Liver (tissue), 10 donors: ENCODE data around the gene JADE3. TPM values are rescaled to one million over a fixed set of nuclear protein-coding genes. Genes with fewer than 3 reads are reported as not detected.

ENCODE experiments used
- DNase-seq: peaks from one replicate; pipeline ENCODE4 v3.0.0-alpha.2; 2017; ENCODE audit warnings: low spot score
- H3K27ac ChIP-seq, 2 donors: one replicate each; pipeline ENCODE4 v1.7.0; 2013; ENCODE audit warnings: inconsistent platforms in 2 of 2, low read length in 2 of 2, control low read depth in 1 of 2, low read depth in 1 of 2, mild to moderate bottlenecking in 1 of 2
- H3K27me3 ChIP-seq, 4 donors: one replicate each; pipeline versions ENCODE4 v1.6.1 to v1.7.0; 2013; ENCODE audit warnings: low read length in 3 of 4, inconsistent platforms in 1 of 4, mild to moderate bottlenecking in 1 of 4, moderate library complexity in 1 of 4; ENCODE audit not compliant: control insufficient read depth in 4 of 4, insufficient read depth in 4 of 4
- H3K36me3 ChIP-seq, 4 donors: one replicate each; pipeline versions ENCODE4 v1.6.1 to v1.7.0; 2013; ENCODE audit warnings: low read length in 3 of 4, mild to moderate bottlenecking in 3 of 4, low read depth in 1 of 4, moderate library complexity in 1 of 4; ENCODE audit not compliant: control insufficient read depth in 4 of 4, insufficient read depth in 3 of 4
- H3K4me1 ChIP-seq, 4 donors: one replicate each; pipeline versions ENCODE4 v1.6.1 to v1.7.0; 2013; ENCODE audit warnings: low read length in 3 of 4, mild to moderate bottlenecking in 3 of 4, moderate library complexity in 1 of 4; ENCODE audit not compliant: control insufficient read depth in 4 of 4, insufficient read depth in 4 of 4
- H3K4me3 ChIP-seq, 3 donors: one replicate each; pipeline versions ENCODE4 v1.6.1 to v1.7.0; 2013; ENCODE audit warnings: low read length in 3 of 3, control low read depth in 1 of 3, low read depth in 1 of 3, mild to moderate bottlenecking in 1 of 3
- H3K9ac ChIP-seq, 2 donors: one replicate each; pipeline ENCODE4 v1.7.0; 2013; ENCODE audit warnings: low read length in 2 of 2, mild to moderate bottlenecking in 2 of 2, moderate library complexity in 2 of 2, control low read depth in 1 of 2, low read depth in 1 of 2
- H3K9me3 ChIP-seq, 4 donors: one replicate each; pipeline versions ENCODE4 v1.6.1 to v1.7.0; 2013; ENCODE audit warnings: low read length in 3 of 4; ENCODE audit not compliant: control insufficient read depth in 4 of 4
- EGR1 ChIP-seq, 2 donors: IDR thresholded peaks; 2 replicates each; pipeline ENCODE4 v1.6.1; 2016 to 2018; ENCODE audit warnings: antibody characterized with exemption in 2 of 2, low read depth in 2 of 2
- GABPA ChIP-seq, 2 donors: IDR thresholded peaks in 1 of 2; conservative IDR thresholded peaks in 1 of 2; 2 replicates each; pipeline ENCODE4 v1.6.1; 2016; ENCODE audit warnings: antibody characterized with exemption in 2 of 2, mild to moderate bottlenecking in 1 of 2, moderate library complexity in 1 of 2
- HNF4G ChIP-seq: IDR thresholded peaks from 2 replicates; pipeline ENCODE4 v1.6.1; 2016; ENCODE audit warnings: antibody characterized with exemption
- JUND ChIP-seq, 2 donors: IDR thresholded peaks; 2 replicates each; pipeline ENCODE4 v1.6.1; 2016; ENCODE audit warnings: antibody characterized with exemption in 2 of 2
- NR2F2 ChIP-seq: IDR thresholded peaks from 2 replicates; pipeline ENCODE4 v1.6.1; 2016; ENCODE audit warnings: antibody characterized with exemption
- RXRA ChIP-seq, 2 donors: IDR thresholded peaks; 2 replicates each; pipeline ENCODE4 v1.6.1; 2017 to 2018; ENCODE audit warnings: antibody characterized with exemption in 2 of 2, mild to moderate bottlenecking in 1 of 2
- YY1 ChIP-seq: IDR thresholded peaks from 2 replicates; pipeline ENCODE4 v1.6.1; 2016; ENCODE audit warnings: antibody characterized with exemption, mild to moderate bottlenecking
- WGBS: extraction: QIAGEN DNeasy Blood & Tissue Kit; methylation state at CpG from one replicate; pipeline ENCODE4 v1.1.7; 2013; 5-methylcytosine and 5-hydroxymethylcytosine counted together
- polyA plus RNA-seq, 2 donors: library from polyadenylated mRNA; stranded (reverse) in 1 of 2; unstranded in 1 of 2; fragments of 200-250 nt in 1 of 2; fragments of >200 nt in 1 of 2; fragmentation: Nextera tagmentation in 1 of 2; extraction: Ambion mirVana in 1 of 2; gene quantifications; one replicate each; pipeline versions ENCODE4 v1.2.1 to v1.2.3, GENCODE V29; 2013 to 2015
- small RNA-seq: library from RNA; depleted of rRNA; stranded (forward); fragments of <200 nt; gene quantifications from one replicate; pipeline ENCODE3, GENCODE V24; 2014
- total RNA-seq, 2 donors: library from RNA; depleted of rRNA; stranded (reverse); fragments of >200 nt; gene quantifications; one replicate each; pipeline ENCODE4 v1.2.3, GENCODE V29; 2014
- TF ChIP-seq, protein P1 (sequence below): fragments of 150-350 bp; IDR thresholded peaks from 2 replicates; pipeline ENCODE4 v1.5.1; 2017; ENCODE audit warnings: improper control_type of control experiment, low read depth, low read length; ENCODE audit not compliant: missing input control
- donor health status: healthy.
- donor health status: healthy.
- donor health status: healthy.
- donor health status: healthy.
- donor health status: healthy.

The JADE3 gene
- total and polyA plus RNA-seq, 4 donors = 2.6 to 9.0 (median 5.2) TPM

DNA sequence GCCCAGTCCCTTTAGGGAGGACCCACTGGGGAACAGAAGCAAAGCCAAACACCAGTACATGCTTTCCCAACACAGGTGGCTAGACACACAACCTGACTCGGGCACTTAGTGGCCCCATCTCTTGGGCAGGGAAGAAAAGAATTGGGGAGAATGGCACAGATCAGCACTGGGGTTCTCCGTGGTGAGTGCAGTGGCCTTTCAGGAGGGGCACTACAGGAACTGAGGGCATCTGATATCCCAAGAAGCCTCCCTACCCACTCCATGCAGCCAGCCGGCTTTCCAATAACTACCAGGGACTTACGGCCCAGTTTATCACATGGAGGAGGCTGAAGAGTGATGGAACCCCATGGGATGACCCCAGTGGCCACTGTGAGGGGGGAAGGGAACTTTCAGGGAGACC is 189.0 kb downstream of the JADE3 start:
- no peak for TF ChIP-seq GABPA (IDR thresholded peaks at IDR 0.05 in 1 of 2, conservative IDR thresholded peaks at IDR 0.05 in 1 of 2)
- TF ChIP-seq RXRA (IDR thresholded peaks at IDR 0.05) = no peak
- TF ChIP-seq JUND (IDR thresholded peaks at IDR 0.05) = no peak
- no peak for TF ChIP-seq YY1
- TF ChIP-seq, protein P1, sequence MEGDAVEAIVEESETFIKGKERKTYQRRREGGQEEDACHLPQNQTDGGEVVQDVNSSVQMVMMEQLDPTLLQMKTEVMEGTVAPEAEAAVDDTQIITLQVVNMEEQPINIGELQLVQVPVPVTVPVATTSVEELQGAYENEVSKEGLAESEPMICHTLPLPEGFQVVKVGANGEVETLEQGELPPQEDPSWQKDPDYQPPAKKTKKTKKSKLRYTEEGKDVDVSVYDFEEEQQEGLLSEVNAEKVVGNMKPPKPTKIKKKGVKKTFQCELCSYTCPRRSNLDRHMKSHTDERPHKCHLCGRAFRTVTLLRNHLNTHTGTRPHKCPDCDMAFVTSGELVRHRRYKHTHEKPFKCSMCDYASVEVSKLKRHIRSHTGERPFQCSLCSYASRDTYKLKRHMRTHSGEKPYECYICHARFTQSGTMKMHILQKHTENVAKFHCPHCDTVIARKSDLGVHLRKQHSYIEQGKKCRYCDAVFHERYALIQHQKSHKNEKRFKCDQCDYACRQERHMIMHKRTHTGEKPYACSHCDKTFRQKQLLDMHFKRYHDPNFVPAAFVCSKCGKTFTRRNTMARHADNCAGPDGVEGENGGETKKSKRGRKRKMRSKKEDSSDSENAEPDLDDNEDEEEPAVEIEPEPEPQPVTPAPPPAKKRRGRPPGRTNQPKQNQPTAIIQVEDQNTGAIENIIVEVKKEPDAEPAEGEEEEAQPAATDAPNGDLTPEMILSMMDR = no peak
- no peak for TF ChIP-seq HNF4G
- no peak for TF ChIP-seq EGR1 (IDR thresholded peaks at IDR 0.05; ENCODE audit: low read depth in 2 of 2)
- no peak for TF ChIP-seq NR2F2
- 96% methylated on average over 4 of the region's 4 CpGs for WGBS

More for the DNA sequence above, 189.0 kb downstream of the JADE3 start:
- Histone ChIP-seq H3K9me3 (peaks cover 0 to 4% (median 2%) of the 10 kb centered on the region in 4 donors), H3K9ac (no peak overlapping the region), H3K4me3 (no peak overlapping the region), H3K27ac (no peak overlapping the region), H3K36me3 (peaks cover 2 to 18% (median 14%) of the 10 kb centered on the region in 4 donors), H3K27me3 (no peaks in the 10 kb centered on the region), H3K4me1 (no peaks in the 10 kb centered on the region)
- DNase-seq = no peak

Small RNA genes within 50 kb of the gene (small RNA-seq; reads per million reads assigned to genes)
- not detected for gene RNU6-1189P

Other genes starting within 250 kb of the JADE3 start
- gene SLC9A7, start 153.3 kb upstream of the JADE3 start, total RNA-seq = 10 to 100 TPM in 1 of 2 donors, 1 to 10 TPM in 1; 2.6 to 13.2 TPM
- gene SLC9A7, start 153.3 kb upstream of the JADE3 start, polyA plus RNA-seq = 1 to 10 TPM; 2.3 to 3.6 TPM
- 10 to 100 TPM; 10.5 to 11.5 TPM for gene RP2, start 75.4 kb upstream of the JADE3 start, total RNA-seq
- gene RP2, start 75.4 kb upstream of the JADE3 start, polyA plus RNA-seq = 1 to 10 TPM; 3.2 to 4.1 TPM
- 10 to 100 TPM; 27.8 to 89.1 TPM for gene RGN, start 166.0 kb downstream of the JADE3 start, total RNA-seq
- 100 to 1,000 TPM; 144 to 163 TPM for gene RGN, start 166.0 kb downstream of the JADE3 start, polyA plus RNA-seq
- gene NDUFB11, start 232.3 kb downstream of the JADE3 start, total RNA-seq = 10 to 100 TPM; 23.6 to 54.6 TPM
- 100 to 1,000 TPM in 1 of 2 donors, 10 to 100 TPM in 1; 78.4 to 127 TPM for gene NDUFB11, start 232.3 kb downstream of the JADE3 start, polyA plus RNA-seq
- 10 to 100 TPM; 19.9 to 26.6 TPM for gene RBM10, start 232.8 kb downstream of the JADE3 start, total RNA-seq
- gene RBM10, start 232.8 kb downstream of the JADE3 start, polyA plus RNA-seq = 10 to 100 TPM in 1 of 2 donors, 1 to 10 TPM in 1; 8.2 to 15.0 TPM